GM21529 (cell line): ENCODE measurements around the gene PRODH2.
"Not testable (repeated sequence)": the region's sequence is repeated elsewhere in the genome, so short reads cannot be mapped to it uniquely, and the experiment has no call there.

Experiments used
- ATAC-seq: cut with Tn5 transposase; IDR thresholded peaks from one replicate; pipeline ENCODE4 v1.9.1; 2021; ENCODE audit not compliant: unreplicated experiment

Gene PRODH2

DNA sequence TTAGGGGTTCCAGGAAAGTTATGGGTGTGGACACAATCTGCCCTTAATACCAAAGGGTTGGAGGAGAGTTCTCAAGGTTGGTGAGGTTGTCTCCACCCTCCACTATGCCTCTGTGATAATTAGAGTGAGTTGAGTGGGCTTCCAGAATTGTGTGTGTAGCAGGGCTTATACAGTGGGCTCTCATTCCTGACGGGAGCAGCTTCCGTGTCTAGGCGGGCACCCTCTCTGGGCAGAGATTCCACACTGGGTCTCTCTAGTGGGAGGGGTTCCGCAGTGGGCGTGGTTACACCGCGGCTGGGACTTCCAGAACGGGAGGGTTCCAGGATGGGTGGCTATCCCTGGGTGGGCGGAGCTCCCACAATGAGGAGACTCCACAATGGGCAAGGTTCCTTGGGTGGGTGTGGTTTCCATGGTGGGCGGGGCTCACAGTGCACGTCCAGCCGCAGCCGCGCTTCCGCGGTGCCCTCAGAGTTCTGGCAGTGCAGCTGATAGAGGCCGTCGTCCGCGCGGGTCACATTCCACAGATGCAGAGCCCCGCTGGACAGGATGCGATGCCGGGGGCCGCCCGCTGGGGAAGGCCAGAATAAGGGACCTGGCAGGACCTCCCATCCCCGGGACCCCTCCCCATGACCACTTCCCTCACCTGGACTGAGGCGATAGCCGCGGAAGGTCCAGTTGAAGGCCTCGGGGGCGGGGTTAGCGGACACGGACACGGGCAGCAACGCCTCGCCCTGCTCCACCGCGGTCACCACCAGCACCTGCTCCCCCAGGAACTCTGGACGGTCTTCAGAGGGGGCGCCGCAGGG is 31.2 kb upstream of the PRODH2 start:
- ATAC-seq: no peak

DNA sequence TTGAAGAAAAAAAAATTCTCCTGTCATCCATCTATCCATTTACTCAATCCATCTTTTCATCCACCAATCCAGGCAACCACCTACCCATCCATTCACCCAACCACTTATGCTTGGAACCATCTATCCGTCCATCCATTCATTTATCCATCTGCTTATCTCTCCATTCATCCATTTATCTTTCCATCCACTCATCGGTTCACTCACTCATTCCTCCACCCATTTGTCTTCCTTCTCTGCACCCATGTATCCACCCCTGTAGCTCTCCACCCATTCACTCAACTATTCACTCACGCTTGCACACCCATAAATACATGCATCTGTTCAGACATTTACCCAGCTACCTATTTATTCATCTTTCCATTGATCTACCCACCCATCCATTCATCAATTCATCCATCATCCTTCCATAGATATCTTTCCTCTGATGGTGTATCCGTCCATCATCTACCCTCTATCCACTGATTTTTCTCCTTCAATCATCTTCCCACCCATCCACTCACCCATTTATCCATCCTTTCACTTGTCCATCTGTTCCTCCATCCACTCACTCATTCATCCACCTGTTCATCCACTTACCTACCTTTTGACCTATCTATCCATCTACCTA is 30.1 kb upstream of the PRODH2 start:
- ATAC-seq: no peak

DNA sequence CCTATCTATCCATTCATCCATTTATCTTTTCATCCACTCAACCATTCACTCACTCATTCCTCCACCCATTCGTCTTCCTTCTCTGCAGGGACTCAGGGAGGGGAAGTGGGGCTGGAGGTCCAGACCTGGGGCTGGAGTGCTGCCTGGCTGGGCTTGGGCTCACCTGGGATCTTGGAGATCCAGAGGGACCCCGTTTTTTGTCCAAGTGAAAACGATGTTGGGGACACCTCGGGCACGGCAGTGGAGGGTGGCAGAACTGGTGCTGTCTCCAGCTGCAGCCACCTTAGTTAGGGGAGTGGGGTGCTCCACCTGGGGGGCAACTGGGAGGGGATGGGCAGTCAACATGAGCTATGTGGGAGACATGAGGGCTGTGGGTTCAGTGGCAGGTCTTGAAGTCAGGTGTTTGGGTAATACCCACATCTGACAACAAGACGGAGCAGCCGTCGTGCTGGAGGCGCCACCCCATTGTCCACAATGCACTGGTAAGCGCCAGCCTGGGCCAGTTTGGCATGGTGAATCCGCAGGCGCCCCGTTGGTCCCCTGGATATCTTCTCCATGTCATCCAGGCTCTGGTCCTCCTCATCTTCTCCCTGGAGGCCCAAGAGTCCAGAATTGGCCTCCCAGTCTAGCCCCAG is 29.4 kb upstream of the PRODH2 start:
- no peak for ATAC-seq

DNA sequence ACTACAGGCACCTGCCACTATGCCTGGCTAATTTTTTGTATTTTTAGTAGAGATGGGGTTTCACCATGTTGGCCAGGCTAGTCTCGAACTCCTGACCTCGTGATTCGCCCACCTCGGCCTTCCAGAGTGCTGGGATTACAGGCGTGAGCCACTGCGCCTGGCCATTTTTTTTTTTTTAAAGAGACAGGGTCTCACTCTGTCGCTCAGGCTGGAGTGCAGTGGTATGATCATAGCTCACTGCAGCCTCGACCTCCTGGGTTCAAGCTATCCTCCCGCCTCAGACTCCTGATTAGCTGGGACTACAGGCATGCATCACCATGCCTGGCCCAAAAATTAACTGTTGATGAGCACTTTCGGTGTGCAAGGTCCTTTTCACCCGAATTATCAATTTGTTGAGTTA is 23.5 kb upstream of the PRODH2 start:
- ATAC-seq: not testable (repeated sequence)

DNA sequence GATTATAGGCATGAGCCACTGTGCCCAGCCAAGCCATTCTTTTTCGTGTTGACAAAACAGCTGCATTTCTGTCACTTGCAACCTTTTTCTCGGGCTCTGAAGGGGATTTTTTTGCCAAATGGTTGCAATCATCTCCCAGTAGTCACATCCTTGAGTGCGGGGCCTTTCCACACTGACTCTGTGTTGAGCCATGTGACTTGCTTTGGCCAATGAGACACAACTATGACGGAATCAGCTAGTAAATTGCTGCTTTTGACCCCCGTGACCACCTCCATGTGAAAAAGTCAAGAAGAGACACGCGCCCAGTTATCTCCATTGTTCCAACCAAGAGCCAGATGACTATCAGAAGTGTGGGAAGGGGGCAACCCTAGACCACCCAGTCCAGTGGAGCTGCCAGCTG is 21.3 kb upstream of the PRODH2 start:
- no peak for ATAC-seq

DNA sequence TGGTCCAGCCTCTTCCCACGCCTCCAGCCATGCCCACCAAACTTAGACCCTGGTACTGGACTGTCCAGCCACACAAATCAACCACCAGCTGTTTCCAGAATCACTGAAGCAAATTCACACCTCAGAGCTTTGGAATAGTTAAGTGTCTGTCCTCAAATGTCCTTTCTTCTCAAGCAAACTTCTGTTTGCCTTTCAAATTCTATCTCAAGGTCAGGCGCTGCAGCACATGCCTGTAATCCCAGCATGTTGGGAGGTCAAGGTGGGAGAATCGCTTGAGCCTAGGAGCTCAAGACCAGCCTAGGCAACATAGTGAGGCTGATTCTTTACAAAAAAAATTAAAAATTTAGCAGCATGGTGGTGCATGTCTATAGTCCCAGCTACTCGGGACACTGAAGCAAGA is 19.4 kb upstream of the PRODH2 start:
- no peak for ATAC-seq

DNA sequence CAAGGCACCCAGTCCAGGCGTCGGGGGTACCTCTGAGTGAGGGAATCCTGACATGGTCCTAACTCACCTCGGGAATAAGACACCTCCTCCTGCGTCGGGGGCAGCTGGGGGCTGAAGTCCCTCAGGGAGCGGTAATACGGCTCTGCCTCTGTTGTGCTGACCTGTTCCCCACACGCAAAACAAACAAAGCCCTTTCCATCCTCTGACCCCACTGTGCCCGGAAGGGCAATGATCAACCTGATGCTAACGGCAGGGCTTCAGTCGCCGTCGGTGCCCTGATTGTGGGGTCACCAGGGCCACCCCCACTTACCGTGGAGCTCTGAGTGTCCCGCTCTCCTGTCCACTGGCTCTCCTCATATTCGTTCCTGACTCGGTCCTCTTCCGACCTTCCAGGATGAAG is 18.3 kb upstream of the PRODH2 start:
- no peak for ATAC-seq

DNA sequence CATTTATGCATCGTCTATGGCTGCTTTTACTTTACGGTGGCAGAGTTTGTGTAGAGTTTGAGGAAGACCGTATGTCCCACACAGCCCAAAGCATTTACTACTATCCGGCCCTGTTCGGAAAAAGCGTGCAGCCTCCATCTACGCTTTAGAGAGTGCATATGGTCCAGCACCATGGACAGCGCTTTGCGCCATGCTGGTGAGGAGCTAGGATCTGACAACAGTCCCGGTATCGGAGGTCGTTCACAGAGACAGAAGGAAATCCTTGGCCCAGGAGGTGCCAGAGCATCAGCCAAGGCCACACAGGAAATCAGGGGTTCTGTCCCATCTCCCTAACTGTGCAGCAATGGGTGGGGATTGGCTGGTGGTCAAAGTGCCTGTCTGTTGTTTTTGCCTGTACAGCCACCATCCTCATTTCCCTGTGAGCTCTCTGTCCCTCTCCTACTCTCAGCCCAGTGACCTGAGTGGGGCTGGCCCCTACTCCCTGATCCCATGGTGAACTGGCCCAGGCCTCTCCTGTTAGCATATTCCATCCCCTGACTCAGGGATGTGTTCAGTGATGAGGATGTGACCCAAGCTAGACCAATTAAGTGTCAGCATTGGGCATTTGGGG is 16.2 kb upstream of the PRODH2 start:
- no peak for ATAC-seq

DNA sequence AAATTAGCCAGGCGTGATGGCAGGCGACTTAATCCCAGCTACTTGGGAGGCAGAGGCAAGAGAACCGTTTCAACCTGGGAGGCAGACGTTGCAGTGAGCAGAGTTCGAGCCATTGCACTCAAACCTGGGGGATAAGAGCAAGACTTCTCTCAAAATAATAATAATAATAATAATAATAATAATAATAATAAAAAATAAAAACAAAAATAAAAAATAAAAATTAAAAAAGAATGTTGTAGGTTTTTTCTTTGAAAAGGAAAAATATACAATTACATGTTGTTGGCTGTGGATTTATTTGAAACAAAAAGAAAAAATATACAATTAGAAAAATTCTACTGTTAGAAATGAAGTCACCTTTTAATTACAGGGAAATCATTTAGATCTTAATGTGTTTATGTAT is 11.5 kb upstream of the PRODH2 start:
- no peak for ATAC-seq

DNA sequence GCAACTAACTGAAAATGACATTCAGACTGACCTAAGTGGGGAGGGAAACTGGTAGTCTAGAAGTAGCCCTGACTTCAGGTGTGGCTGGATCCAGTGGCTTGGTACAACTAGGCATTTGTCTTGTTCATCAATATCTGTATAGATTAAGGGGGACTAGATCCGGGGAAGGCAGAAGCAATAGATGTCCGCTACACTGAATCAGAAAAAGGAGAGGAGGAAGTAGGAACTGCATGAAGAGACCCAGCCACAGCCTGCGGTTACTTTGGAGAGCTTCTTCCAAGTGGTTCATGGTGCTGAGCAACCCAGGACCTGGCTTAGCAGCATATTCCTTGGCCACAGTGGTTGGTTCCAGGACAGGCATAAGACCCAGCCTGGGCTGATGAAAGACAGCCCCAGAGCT is 9.9 kb upstream of the PRODH2 start:
- ATAC-seq: no peak

DNA sequence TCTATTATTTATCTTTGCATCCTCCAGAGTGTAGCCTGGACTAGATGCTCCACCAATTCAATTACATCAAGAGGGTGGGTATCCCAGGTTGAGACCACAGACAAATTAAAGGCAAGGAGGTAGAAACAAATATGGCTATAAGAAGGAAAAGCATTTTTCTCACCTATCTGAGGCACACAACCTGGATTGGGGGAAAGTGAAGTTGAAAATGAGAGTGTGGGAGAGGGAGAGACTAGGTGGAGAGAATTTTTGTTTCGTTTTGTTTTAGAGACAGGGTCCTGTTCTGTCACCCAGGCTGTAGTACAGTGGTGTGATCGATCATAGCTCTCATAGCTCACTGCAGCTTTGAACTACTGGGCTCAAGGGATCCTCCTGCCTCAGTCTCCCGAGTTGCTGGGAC is 5.8 kb upstream of the PRODH2 start:
- no peak for ATAC-seq

DNA sequence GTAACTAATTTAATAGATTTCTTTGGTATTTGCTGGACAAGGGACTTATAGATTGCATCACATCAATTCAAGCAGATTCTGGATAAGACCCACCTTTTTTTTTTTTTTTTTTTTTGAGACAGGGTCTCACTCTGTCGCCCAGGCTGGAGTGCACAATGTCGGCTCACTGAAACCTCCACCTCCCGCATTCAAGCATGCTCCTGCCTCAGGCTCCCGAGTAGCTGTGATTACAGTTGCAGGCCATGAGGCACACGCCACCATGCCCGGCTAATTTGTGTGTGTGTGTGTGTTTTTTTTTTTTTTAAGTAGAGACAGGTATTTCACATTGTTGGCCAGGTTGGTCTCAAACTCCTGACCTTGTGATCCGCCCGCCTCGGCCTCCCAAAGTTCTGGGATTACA is 4.2 kb upstream of the PRODH2 start:
- ATAC-seq: no peak

DNA sequence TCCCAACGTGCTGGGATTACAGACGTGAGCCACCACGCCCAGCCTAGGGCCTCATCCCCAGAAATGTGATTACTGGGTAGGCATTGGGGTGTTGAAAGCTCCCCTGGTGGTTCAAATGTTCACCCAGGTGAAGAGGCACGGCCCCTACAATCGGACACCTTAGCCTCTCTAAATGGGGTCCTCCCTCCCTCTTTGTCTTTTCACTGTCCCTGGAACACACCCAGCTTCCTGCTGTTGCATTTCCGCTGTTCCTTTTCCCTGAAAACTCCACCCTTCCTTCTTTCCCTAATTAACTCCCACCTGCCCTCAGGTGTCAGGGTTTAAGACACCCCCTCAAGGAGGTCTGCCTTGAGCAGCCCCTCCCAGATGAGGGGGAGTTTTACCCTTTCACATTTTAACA is 3.6 kb upstream of the PRODH2 start:
- ATAC-seq: no peak

DNA sequence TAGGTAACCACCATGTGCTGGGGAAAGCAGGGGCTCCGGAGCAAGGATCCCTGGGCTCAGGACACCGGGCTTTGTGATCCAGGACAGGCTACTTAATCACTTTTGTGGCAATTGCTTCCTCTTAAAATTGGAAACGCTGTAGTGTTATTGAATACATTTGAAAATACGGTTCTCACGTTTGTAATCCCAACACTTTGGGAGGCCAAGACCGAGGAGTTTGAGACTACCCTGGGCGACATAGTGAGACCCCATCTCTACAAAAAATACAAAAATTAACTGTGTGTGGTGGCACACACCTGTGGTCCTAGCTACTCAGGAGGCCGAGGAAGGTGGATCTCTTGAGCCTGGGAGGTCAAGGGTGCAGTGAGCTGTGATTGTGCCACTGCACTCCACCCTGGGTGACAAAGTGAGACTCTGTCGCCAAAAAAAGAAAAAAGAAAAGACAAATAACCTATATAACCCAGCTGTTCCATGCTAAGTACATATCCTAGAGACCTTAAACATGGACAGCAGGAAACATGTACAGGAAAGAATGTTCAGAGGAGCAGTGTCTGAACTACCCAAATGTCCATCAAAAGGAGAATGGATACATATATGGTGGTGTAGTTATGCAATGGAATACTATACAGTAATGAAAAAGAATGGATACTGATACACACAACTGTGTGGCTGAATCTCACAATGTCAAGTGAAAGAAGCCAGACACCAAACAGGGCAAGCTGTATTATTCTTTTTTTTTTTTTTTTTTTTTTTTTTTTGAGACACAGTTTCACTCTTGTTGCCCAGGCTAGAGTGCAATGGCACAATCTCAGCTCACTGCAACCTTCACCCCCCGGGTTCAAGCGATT is 622 bp upstream of the PRODH2 start:
- no peak for ATAC-seq

DNA sequence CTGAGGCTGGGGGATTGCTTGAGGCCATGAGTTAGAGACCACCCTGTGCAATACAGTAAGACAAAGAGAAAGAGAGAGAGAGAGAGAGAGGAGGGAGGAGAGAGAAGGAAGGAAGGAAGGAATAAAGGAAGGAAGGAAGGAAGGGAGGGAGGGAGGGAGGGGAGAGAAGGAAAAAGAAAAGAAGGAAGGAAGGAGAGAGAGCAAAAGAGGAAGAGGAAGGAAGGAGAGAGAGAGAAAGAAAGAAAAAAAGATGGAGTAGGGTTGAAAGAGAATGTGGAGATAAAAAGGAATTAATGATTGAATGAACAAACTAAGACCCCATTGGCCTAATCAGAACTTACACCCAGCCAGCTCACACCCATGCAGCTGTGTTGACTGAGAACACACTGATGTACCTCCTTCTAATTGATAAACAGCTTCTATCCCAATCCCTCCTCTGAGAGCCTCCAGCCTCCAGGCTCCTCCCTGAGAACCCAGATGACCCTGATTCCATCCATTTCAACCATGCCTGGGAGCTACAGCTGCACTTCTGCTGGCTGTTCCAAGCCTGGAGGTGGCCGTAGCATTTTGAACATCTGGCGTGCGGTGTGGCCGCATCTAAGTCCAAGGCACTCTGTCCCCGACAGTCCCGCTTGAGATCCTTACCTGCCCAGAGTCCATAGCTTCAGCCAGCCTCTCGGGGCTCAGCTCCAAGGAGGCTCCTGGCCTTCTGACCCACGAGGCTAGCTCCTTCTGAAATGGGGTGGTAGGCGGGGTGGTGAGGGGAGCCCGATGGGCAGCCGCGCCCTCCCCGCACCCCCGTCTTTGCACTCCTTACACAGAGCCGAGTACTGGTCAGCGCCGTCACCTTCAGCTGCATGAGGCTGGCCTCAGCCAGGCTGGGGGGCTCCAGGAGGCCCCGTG is 1.1 kb downstream of the PRODH2 start:
- ATAC-seq: no peak

DNA sequence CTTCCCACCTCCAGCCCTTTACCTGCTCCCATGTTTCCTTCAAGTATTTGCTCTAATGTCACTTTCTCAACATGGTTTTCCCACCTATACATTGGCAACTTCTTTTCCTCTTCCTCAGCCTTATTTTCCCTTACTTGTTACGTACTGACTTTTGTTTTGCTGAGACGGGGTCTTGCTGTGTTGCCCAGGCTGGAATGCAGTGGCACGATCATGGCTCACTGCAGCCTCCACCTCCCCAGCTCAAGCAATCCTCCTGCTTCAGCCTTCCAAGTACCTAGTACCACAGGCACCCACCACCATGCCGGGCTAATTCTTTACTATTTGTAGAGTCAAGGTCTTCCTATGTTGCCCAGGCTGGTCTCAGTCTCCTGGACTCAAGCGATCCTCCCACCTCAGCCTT is 5.0 kb downstream of the PRODH2 start:
- no peak for ATAC-seq

DNA sequence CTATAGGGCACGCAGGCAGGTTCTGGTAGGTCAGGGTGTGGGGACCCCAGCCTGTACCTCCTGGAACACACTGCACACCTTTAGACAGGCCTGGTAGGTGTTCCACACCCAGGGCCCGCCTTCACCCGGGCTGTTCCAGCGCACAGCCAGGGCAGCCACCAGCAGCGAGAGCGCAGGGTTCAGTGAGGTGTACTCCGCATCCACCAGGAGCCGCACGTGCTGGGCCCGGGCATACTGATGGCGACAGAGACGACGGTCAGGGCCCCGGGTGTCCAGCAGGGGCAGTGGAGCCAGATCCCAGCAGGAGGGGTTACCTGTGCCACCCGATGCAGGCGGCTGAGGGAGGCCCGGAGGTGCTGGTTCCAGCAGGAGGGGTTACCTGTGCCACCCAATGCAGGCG is 6.0 kb downstream of the PRODH2 start:
- ATAC-seq: no peak

DNA sequence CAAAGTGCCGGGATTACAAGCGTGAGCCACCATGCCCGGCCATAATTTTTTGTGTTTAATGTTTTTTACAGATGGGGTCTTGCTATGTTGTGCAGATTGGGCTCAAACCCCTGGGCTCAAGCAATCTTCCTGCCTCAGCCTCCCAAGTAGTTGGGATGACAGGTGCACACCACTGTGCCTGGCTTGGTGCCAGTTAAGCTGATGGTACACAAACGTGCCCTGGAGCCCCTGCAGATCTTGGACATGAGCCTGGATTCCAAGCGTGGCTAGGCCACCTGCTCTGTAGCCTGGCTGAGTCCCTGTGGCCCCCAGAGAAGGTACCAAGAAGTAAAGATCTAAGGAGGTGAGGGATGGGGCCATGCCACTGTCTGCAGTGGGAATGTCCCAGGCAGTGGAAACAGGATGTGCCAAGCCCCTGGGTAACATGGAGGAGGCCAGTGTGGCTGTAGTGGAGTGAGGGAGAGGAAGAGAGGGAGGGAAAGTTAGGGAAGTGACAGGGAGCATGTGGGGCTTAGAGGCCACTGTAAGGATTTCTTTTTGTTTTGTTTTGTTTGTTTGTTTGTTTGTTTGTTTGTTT is 7.0 kb downstream of the PRODH2 start:
- ATAC-seq: no peak

DNA sequence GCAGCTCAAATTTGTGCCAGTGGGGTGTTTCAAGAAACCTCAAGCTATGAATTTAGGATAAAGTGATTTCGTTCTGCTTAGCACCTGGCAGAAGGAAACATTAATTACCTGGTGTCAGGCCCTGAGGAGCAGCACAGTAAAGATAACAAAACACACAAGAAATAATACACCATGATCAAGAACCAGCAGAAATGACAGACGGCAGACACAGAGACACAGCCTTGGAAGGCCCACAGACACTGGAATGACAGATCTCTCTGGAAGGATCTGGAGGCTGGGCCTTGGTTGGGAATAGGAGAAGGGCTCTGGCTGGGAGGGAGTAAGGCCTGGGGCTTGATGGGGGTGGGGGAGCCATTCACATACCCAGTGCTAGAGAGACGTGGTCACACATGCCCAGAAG is 10.8 kb downstream of the PRODH2 start:
- no peak for ATAC-seq

DNA sequence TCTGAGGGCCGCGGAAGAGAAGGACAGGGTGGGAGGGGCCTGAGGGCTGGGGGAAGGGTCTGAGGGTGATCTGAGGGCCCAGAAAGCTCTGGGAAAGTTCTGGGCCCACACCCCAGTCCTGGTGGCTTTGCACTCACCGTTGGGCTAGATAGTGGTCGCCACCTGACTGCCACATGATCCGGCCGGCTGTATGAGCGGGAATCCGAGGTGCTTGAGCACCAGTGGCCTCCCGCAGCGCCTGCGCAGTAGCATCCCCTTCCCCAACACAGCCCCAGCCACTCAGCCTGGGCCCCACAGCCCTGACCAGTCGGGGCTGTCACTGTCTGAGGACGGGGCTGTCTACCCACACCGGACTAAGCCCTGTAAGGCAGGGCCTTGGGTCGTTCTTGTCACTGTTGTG is 15.0 kb downstream of the PRODH2 start:
- ATAC-seq: no peak
